Midbrain (tissue), 1 donor: ENCODE results near the gene C11orf71.

Experiments used
- DNase-seq: peaks from one replicate; lab custom pipeline; 2025; lab: John Stamatoyannopoulos, UW

Gene C11orf71

DNA sequence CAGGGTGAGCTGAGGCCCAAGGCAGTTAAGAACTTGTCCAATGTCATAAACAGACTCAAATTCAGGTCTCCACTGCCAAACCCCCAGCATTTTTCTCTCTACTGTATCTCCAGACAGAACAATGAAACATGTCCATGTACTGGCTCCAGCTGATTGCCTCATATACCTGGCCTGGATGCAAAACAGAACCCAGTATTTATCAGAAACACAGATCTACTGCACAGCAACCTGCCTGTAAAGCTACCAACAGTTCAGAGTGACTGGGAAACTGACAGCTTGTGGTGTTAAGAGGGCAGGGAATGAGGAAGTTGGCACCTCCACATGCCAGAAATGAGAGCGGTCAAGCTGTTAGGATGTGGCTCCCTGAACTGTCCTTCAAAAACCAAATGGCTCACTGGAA, 41.6 kb downstream of the C11orf71 start:
- DNase-seq: no peak

DNA sequence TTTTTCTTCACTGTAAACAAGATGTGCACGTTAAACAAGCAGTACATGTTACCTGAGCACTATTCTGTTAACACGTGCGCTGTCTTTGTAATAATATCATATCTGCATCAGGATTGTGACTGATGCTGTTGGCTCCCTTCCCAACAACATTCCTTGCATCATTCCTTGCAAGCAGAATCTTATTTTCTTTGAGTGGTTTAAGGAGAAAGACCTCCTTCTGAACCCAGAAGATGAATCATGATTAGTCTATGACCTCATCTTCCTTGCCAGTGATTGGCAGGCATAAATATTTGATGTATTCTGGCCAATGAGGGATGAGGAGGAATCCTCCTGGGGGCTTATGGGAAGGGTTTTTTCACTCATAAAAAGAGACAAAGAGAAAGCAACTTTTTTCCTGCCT, 46.2 kb downstream of the C11orf71 start:
- no peak for DNase-seq

DNA sequence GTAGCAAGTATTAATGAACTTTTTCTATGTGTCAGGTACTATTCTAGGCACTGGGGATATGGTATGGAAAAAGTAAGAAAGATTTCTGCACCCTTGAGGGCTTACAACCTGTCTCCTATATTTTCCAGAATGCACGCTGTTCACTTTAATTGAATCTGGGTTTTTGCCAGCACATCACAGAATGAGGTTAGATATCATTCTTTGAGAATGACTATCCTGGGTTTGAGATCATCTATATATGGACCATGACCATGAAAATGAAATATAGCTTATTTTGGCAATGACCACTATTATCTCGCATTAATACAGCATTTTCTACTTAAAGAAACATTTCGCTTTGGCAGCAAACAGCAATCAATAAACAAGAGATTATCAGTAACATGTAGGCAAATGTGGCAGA, 46.9 kb downstream of the C11orf71 start:
- no peak for DNase-seq

DNA sequence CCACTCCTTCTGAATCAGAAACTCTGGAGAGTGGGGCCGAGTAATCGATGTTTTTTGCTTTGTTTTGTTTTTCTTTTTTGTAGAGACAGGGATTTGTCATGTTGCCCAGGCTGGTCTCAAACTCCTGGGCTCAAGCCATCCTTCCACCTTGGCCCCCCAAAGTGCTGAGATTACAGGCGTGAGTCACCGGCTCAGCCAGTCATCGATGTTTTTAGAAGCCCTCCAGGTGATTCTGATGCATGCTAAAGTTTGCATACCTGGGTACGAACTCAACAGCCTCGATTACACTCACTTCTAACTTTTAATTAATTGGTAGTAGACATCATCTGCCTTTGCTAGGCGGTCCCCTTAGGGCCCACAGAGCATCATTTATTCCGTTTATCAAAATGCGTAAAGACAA, 50.3 kb downstream of the C11orf71 start:
- no peak for DNase-seq
